Activated B cell treated with CpG ODN at 0.5 μM for 24 hours (primary cell): ENCODE measurements around the gene PRR7. TPM values are rescaled to one million over a fixed set of nuclear protein-coding genes. Genes with fewer than 3 reads are reported as not detected.

Source experiments
- ATAC-seq: fragments of 200-7000 bp; cut with Tn5 transposase; one replicate; pipeline ENCODE4 v1.10.0; 2021; ENCODE audit warnings: low read depth, mild to moderate bottlenecking, moderate library complexity
- CTCF ChIA-PET: fragments of 350-600 bp; sonication (Branson Sonifier 250); formaldehyde crosslinking; loops from one replicate; lab custom pipeline; 2021; ENCODE audit warnings: antibody characterized with exemption; lab: Charles Lee
- POLR2A ChIA-PET: fragments of 350-600 bp; sonication (Branson Sonifier 250); formaldehyde crosslinking; loops from one replicate; lab custom pipeline; 2021; ENCODE audit warnings: antibody characterized with exemption; lab: Charles Lee
- DNase-seq: peaks from one replicate; pipeline ENCODE4 v3.0.0; 2022
- H3K27ac Mint-ChIP-seq: one replicate; pipeline ENCODE4 v1.8.0; 2020; ENCODE audit warnings: mixed read lengths
- H3K27me3 Mint-ChIP-seq: one replicate; pipeline ENCODE4 v1.8.0; 2021; ENCODE audit warnings: mixed read lengths
- H3K36me3 Mint-ChIP-seq: one replicate; pipeline ENCODE4 v1.8.0; 2021; ENCODE audit warnings: low read depth, mixed read lengths
- H3K4me1 Mint-ChIP-seq: one replicate; pipeline ENCODE4 v1.8.0; 2021; ENCODE audit warnings: mixed read lengths
- H3K4me3 Mint-ChIP-seq: one replicate; pipeline ENCODE4 v1.8.0; 2020; ENCODE audit warnings: mild to moderate bottlenecking, mixed read lengths
- H3K9me3 Mint-ChIP-seq: one replicate; pipeline ENCODE4 v1.8.0; 2020; ENCODE audit warnings: mixed read lengths
- intact Hi-C: fragments of 100-400 bp; cut with micrococcal nuclease; formaldehyde crosslinking; loops from one replicate; pipeline ENCODE4 v1.15.1; 2024
- total RNA-seq: library from RNA; stranded (reverse); gene quantifications from 2 replicates; pipeline ENCODE4 v1.2.3, GENCODE V29; 2022
- TF ChIP-seq, protein P1 (sequence below): fragments of 200-600 bp; IDR thresholded peaks from one replicate; pipeline ENCODE4 v1.8.0; 2022; ENCODE audit warnings: antibody characterized with exemption, mild to moderate bottlenecking

Gene PRR7
- total RNA-seq, 1 donor from 2014 or later: 3.2 TPM

DNA sequence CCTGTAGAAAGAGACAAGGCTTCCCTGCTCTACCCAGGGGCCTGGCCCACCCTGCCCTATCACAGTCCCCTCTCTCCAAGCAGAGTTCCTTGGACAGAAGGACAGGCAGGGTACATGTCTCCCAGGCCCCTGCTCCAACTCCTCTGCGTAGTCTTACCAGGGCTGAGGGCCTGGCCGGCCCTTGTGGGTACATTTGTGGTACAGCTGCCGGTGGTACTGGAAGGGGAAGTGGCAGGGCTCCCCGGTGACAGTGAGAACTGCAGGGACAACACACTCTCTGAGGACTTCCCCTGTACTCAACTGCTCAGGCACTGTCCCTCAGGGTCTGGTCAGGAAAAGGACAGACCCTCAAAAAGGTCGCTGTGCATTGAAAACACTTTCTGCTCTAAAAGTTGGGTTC lies 40.8 kb upstream of the PRR7 start:
- Mint-ChIP-seq H3K4me3 (peak overlapping the region; percentile 15), H3K27ac (peak overlapping the region; percentile 61), H3K27me3 (peaks cover 5% of the 10 kb centered on the region), H3K36me3 (no peaks in the 10 kb centered on the region), H3K4me1 (peaks cover 39% of the 10 kb centered on the region), H3K9me3 (no peaks in the 10 kb centered on the region)
- ChIA-PET CTCF (interaction anchor here (1.0 to 8.5 kb wide), 7 partner anchors 17 to 103 kb away, joined by 3 to 293 read pairs (median 24); partner anchors contain the start of genes GRK6, PDLIM7 and PRR7), POLR2A (interaction anchor here (4.8 to 6.3 kb wide), 4 partner anchors 20 to 49 kb away, joined by 35 to 88 read pairs (median 54); partner anchors contain the start of genes GRK6 and PRR7)
- peak; percentile 58 for ATAC-seq
- intact Hi-C loops: loop anchor here (2.0 kb wide), 2 partner anchors 21 to 41 kb away; partner anchors contain the start of genes GRK6 and PRR7
- DNase-seq: peak; percentile 49
- TF ChIP-seq, protein P1, sequence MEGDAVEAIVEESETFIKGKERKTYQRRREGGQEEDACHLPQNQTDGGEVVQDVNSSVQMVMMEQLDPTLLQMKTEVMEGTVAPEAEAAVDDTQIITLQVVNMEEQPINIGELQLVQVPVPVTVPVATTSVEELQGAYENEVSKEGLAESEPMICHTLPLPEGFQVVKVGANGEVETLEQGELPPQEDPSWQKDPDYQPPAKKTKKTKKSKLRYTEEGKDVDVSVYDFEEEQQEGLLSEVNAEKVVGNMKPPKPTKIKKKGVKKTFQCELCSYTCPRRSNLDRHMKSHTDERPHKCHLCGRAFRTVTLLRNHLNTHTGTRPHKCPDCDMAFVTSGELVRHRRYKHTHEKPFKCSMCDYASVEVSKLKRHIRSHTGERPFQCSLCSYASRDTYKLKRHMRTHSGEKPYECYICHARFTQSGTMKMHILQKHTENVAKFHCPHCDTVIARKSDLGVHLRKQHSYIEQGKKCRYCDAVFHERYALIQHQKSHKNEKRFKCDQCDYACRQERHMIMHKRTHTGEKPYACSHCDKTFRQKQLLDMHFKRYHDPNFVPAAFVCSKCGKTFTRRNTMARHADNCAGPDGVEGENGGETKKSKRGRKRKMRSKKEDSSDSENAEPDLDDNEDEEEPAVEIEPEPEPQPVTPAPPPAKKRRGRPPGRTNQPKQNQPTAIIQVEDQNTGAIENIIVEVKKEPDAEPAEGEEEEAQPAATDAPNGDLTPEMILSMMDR: no peak

DNA sequence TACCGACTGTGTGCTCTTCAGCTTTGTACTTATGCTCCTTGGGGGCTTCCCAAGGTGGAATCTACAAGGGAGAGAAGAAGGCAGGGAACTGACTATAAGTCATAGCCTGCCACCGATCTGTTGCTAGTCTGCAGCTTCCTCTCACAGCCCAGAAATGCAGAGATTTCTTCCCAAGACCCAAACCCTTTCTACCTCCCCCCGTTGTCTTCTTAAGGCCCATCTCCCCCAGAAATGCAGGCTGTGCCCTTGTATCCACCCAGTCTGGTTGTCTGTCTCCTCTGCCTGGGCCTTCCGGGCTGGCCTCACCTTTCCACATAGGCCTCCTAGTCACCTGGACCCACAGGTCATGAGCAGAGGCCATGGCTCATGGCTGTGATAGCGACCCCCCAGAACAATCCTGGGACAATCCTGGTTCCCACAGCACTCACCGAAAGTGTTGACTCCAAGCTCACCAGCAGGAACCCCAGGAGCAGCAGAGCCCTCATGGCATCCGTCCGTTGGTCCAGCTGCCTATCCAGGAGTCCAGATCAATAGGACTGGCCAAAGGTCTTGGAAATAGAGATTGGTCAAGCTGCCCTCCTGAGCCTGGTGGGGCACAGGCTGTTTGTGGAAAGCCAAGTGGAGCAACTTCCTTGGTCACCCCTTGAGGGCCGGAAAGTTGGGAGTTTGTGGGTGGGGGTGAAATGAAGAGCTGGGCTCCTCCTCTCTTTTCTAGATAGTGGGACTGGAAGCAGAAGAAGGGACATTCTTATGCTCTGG lies 37.4 kb upstream of the PRR7 start, which contains the start of gene F12:
Gene F12 (minus strand): TSS at position 522 of the 759 bp plus-strand sequence. CDS start 37 bp downstream, at position 485.
- peaks cover 32% of the 10 kb centered on the region for H3K4me1 Mint-ChIP-seq
- ATAC-seq (no peak), DNase-seq (no peak)
- intact Hi-C loops: no loop called here
- H3K4me3 Mint-ChIP-seq: no peak within 1 kb of the TSS
- ChIA-PET CTCF (interaction anchor here (0.6 to 1.1 kb wide), 2 partner anchors 18 to 40 kb away, joined by 3 to 5 read pairs; no protein-coding TSS in a partner anchor), POLR2A (interaction anchor here (0.7 to 1.4 kb wide), 6 partner anchors 17 to 961 kb away, joined by 3 to 14 read pairs (median 4); partner anchors contain the start of genes FAF2, GRK6 and PRR7)
- no peaks in the 10 kb centered on the region for H3K36me3 Mint-ChIP-seq
- H3K9me3 Mint-ChIP-seq: no peaks in the 10 kb centered on the region
- TF ChIP-seq, protein P1: no peak
- no peaks in the 10 kb centered on the region for H3K27me3 Mint-ChIP-seq
- H3K27ac Mint-ChIP-seq: no peak within 1 kb of the TSS

DNA sequence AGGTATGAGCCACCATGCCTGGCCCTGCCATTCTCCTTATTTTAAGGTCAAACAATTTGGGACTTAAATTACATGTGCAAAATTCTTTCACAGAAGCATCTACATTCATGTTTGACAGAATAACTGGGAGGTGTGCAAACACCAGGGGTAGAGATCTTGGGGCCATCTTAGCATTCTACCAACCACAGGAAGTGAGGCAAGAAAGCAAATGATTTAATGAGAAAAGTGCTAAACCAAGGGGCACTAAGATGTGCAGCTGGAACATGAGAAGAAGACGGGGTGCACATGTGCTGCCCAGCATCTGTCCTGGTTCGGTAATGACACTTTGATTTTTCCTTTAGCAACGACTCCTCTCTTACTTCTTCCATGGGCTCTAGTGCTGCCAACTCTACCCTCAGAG lies 36.0 kb upstream of the PRR7 start:
- POLR2A ChIA-PET: no interaction called here

DNA sequence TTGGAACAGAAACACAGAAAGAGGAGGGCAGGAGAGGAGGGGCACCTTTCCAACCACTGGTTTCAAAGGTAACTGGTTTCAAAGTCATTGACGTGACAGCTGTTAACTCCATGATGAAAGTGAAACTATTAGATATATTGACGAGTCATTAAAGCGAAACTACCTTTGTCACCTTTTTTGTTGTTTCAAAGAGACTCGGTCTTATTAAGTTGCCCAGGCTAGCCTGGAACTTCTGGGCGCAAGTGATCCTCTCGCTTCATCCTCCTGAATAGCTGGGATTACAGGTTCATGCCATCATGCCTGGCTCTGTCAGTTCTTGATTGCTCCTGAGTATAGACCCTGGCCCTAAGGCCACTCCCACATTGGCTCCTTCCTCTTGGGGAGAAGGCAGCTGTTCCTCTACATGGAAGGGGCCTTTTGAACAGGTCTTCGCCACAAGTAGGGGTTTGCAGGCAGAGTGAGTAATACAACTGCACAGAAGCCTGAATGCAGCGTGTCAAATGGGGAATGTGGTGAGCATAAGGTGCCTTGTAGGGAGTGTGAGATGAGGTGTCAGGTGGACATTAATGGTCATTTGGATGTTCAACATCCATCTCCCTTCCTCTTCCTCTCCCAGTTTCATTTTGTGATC lies 33.9 kb upstream of the PRR7 start:
- intact Hi-C loops: no loop called here
- POLR2A ChIA-PET: interaction anchor here (0.6 to 1.0 kb wide), 2 partner anchors 13 to 42 kb away, joined by 3 to 4 read pairs; partner anchors contain the start of gene GRK6

More for the DNA sequence above, 36.0 kb upstream of the PRR7 start:
- no peaks in the 10 kb centered on the region for H3K27me3 Mint-ChIP-seq
- H3K4me3 Mint-ChIP-seq: no peak overlapping the region
- ATAC-seq: no peak
- no peak overlapping the region for H3K27ac Mint-ChIP-seq
- CTCF ChIA-PET: interaction anchor here (0.9 kb wide), 1 partner anchor 44 kb away, joined by 3 read pairs; no protein-coding TSS in a partner anchor
- H3K4me1 Mint-ChIP-seq: peaks cover 20% of the 10 kb centered on the region
- H3K9me3 Mint-ChIP-seq: no peaks in the 10 kb centered on the region
- DNase-seq: no peak
- no peaks in the 10 kb centered on the region for H3K36me3 Mint-ChIP-seq
- intact Hi-C loops: no loop called here
- TF ChIP-seq, protein P1: no peak

More for the DNA sequence above, 33.9 kb upstream of the PRR7 start:
- DNase-seq (no peak), ATAC-seq (no peak)
- Mint-ChIP-seq H3K9me3 (no peaks in the 10 kb centered on the region), H3K36me3 (no peaks in the 10 kb centered on the region), H3K4me3 (no peak overlapping the region), H3K27me3 (no peaks in the 10 kb centered on the region), H3K27ac (no peak overlapping the region), H3K4me1 (peaks cover 8% of the 10 kb centered on the region)
- TF ChIP-seq, protein P1: no peak
- CTCF ChIA-PET: interaction anchor here (0.9 kb wide), 1 partner anchor 9 kb away, joined by 3 read pairs; no protein-coding TSS in a partner anchor
